ENCODE results near the gene TRIML2. TPM values are rescaled to one million over a fixed set of nuclear protein-coding genes. Genes with fewer than 3 reads are reported as not detected.

TRIML2 gene
- total and polyA plus RNA-seq, 10 of the 15 experiments (the other 5 are each of a cell fraction or from before 2014, with no cell fraction given) = not detected

DNA sequence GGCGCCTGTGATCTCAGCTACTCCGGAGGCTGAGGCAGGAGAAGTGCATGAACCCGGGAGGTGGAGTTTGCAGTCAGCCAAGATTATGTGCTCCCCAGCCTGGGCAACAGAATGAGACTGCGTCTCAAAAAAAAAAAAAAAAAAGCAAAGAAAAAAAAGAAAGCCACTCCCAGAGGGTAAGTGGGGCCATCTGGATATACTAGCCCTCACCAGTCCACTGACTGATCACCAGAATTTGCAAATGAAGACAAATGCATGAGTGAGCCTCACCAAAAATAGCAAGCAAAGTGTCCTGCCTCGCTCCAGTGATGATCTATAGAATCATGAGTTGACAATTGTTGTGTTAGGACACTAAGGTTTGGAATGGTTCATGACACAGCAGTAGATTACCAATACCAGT is 66.2 kb downstream of the TRIML2 start:
- no peak for FAIRE-seq
- intact Hi-C loops (cut with micrococcal nuclease; ENCODE audit: unreplicated experiment) = no loop called here
- RAD21 ChIA-PET (ENCODE audit: unreplicated experiment) = no interaction called here
- TF ChIP-seq IRF3 (IDR thresholded peaks at IDR 0.05) (no peak), SMC3 (IDR thresholded peaks at IDR 0.05; ENCODE audit: borderline replicate concordance, low read length) (no peak), POLR2A (IDR thresholded peaks at IDR 0.05; ENCODE audit: low read depth, low read length) (no peak), JUND (IDR thresholded peaks at IDR 0.05; ENCODE audit: low read depth, low read length) (no peak), NR2C2 (IDR thresholded peaks at IDR 0.05; ENCODE audit: borderline replicate concordance, control insufficient read depth, insufficient read length, low read depth) (no peak), NKRF (conservative IDR thresholded peaks at IDR 0.05) (no peak), POU2F2 (IDR thresholded peaks at IDR 0.05; ENCODE audit: borderline replicate concordance, low read depth, low read length) (no peak), EGR1 (IDR thresholded peaks at IDR 0.05; ENCODE audit: borderline replicate concordance in 1 of 2, low read depth in 2 of 2, low read length in 2 of 2) (no peak), ZSCAN29 (IDR thresholded peaks at IDR 0.05) (no peak), BCL11A (IDR thresholded peaks at IDR 0.05; ENCODE audit: low read depth, low read length) (no peak), CREM (IDR thresholded peaks at IDR 0.05; ENCODE audit: low read depth) (no peak), ZBTB33 (IDR thresholded peaks at IDR 0.05) (no peak)
- TF ChIP-seq, protein P1, sequence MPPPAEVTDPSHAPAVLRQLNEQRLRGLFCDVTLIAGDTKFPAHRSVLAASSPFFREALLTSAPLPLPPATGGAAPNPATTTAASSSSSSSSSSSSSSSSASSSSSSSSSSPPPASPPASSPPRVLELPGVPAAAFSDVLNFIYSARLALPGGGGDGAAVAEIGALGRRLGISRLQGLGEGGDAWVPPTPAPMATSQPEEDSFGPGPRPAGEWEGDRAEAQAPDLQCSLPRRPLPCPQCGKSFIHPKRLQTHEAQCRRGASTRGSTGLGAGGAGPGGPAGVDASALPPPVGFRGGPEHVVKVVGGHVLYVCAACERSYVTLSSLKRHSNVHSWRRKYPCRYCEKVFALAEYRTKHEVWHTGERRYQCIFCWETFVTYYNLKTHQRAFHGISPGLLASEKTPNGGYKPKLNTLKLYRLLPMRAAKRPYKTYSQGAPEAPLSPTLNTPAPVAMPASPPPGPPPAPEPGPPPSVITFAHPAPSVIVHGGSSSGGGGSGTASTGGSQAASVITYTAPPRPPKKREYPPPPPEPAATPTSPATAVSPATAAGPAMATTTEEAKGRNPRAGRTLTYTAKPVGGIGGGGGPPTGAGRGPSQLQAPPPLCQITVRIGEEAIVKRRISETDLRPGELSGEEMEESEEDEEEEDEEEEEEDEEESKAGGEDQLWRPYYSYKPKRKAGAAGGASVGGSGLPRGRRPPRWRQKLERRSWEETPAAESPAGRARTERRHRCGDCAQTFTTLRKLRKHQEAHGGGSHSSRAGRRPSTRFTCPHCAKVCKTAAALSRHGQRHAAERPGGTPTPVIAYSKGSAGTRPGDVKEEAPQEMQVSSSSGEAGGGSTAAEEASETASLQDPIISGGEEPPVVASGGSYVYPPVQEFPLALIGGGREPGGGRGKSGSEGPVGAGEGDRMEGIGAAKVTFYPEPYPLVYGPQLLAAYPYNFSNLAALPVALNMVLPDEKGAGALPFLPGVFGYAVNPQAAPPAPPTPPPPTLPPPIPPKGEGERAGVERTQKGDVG (CRISPR knock-in tag; IDR thresholded peaks at IDR 0.05) = no peak
- TF ChIP-seq, protein P2, sequence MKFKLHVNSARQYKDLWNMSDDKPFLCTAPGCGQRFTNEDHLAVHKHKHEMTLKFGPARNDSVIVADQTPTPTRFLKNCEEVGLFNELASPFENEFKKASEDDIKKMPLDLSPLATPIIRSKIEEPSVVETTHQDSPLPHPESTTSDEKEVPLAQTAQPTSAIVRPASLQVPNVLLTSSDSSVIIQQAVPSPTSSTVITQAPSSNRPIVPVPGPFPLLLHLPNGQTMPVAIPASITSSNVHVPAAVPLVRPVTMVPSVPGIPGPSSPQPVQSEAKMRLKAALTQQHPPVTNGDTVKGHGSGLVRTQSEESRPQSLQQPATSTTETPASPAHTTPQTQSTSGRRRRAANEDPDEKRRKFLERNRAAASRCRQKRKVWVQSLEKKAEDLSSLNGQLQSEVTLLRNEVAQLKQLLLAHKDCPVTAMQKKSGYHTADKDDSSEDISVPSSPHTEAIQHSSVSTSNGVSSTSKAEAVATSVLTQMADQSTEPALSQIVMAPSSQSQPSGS (IDR thresholded peaks at IDR 0.05; ENCODE audit: low read length) = no peak

More for the DNA sequence above, 66.2 kb downstream of the TRIML2 start:
- Histone ChIP-seq H3K9ac (ENCODE audit: control insufficient read depth, insufficient read depth, low read length) (no peak overlapping the region), H3K4me2 (ENCODE audit: control insufficient read depth, insufficient read depth) (no peak overlapping the region), H2AFZ (ENCODE audit: control insufficient read depth, low read depth, low read length) (no peak overlapping the region), H3K4me1 (ENCODE audit: control insufficient read depth, insufficient read depth, low read length) (no peaks in the 10 kb centered on the region), H3K27me3 (replicated peaks in 1 of 2; ENCODE audit: control insufficient read depth in 2 of 2, insufficient read depth in 2 of 2, low read length in 1 of 2) (no peaks in the 10 kb centered on the region), H4K20me1 (ENCODE audit: control insufficient read depth, insufficient read depth) (no peaks in the 10 kb centered on the region), H3K4me3 (no peak overlapping the region), H3K36me3 (ENCODE audit: control insufficient read depth in 2 of 2, insufficient read depth in 2 of 2, low read length in 1 of 2) (no peaks in the 10 kb centered on the region), H3K79me2 (ENCODE audit: control insufficient read depth, insufficient read depth, low read length) (no peaks in the 10 kb centered on the region), H3K27ac (ENCODE audit: control insufficient read depth, insufficient read depth) (no peak overlapping the region), H3K9me3 (replicated peaks; ENCODE audit: control insufficient read depth, insufficient read depth, low read length) (no peaks in the 10 kb centered on the region; the same call in 2 of the 3 replicates)
- POLR2A ChIA-PET = no interaction called here
- SMC1A ChIA-PET (ENCODE audit: uncharacterized antibody, unreplicated experiment) = no interaction called here
- in situ Hi-C loops (cut with MboI) = no loop called here
- no peak for DNase-seq (ENCODE audit: low read depth, low spot score)
- CTCF ChIA-PET = no interaction called here
- ATAC-seq = no peak
- no TSS peak for BruUV-seq (replicated peaks)
- WGBS (ENCODE audit: insufficient coverage, insufficient replicate concordance, low lambda C conversion rate, missing lambda C conversion rate) = 30% methylated on average over 4 of the region's 5 CpGs

Measured in GM12878 (cell line).